ENCODE results near the gene TNFAIP3. TPM values are rescaled to one million over a fixed set of nuclear protein-coding genes. Genes with fewer than 3 reads are reported as not detected.
"Not testable (repeated sequence)": the region's sequence is repeated elsewhere in the genome, so short reads cannot be mapped to it uniquely, and the experiment has no call there.

Gene TNFAIP3
- total RNA-seq, 2 experiments from 2014 or later = 3,816 to 3,885 TPM

- Mint-ChIP-seq H3K27ac (no peak overlapping the region), H3K4me1 (ENCODE audit: low read depth) (peaks cover 5% of the 10 kb centered on the region), H3K36me3 (ENCODE audit: low read depth) (no peaks in the 10 kb centered on the region), H3K4me3 (no peak overlapping the region), H3K9me3 (peaks cover 6% of the 10 kb centered on the region), H3K27me3 (no peaks in the 10 kb centered on the region)
- Histone ChIP-seq H3K9me3 (ENCODE audit: control insufficient read depth in 1 of 2, insufficient read depth in 1 of 2, low read length in 2 of 2) (no peaks in the 10 kb centered on the region), H3K4me1 (ENCODE audit: insufficient read depth, low read length) (peaks cover 5% of the 10 kb centered on the region), H3K27ac (ENCODE audit: low read depth in 1 of 2, low read length in 2 of 2) (no peak overlapping the region), H3K36me3 (ENCODE audit: insufficient read depth, low read length) (no peaks in the 10 kb centered on the region), H3K27me3 (ENCODE audit: control insufficient read depth in 1 of 2, insufficient read depth in 2 of 2, low read length in 2 of 2) (no peaks in the 10 kb centered on the region), H3K4me3 (ENCODE audit: low read length) (no peak overlapping the region)
- intact Hi-C loops (cut with DNase I, micrococcal nuclease) = no loop called here
- CTCF ChIA-PET = no interaction called here
- POLR2A ChIA-PET = no interaction called here
- DNase-seq (no peak), ATAC-seq (ENCODE audit: poor library complexity) (no peak)
- TF ChIP-seq, protein P1, sequence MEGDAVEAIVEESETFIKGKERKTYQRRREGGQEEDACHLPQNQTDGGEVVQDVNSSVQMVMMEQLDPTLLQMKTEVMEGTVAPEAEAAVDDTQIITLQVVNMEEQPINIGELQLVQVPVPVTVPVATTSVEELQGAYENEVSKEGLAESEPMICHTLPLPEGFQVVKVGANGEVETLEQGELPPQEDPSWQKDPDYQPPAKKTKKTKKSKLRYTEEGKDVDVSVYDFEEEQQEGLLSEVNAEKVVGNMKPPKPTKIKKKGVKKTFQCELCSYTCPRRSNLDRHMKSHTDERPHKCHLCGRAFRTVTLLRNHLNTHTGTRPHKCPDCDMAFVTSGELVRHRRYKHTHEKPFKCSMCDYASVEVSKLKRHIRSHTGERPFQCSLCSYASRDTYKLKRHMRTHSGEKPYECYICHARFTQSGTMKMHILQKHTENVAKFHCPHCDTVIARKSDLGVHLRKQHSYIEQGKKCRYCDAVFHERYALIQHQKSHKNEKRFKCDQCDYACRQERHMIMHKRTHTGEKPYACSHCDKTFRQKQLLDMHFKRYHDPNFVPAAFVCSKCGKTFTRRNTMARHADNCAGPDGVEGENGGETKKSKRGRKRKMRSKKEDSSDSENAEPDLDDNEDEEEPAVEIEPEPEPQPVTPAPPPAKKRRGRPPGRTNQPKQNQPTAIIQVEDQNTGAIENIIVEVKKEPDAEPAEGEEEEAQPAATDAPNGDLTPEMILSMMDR (IDR thresholded peaks at IDR 0.05) = no peak
These were observed 25.2 kb downstream of the TNFAIP3 start for GRCh38 chr6:137892271-137892708.

- Histone ChIP-seq H3K36me3 (ENCODE audit: insufficient read depth, low read length) (no peaks in the 10 kb centered on the region), H3K27ac (ENCODE audit: low read depth in 1 of 2, low read length in 2 of 2) (no peak overlapping the region), H3K4me3 (ENCODE audit: low read length) (no peak overlapping the region), H3K27me3 (ENCODE audit: control insufficient read depth in 1 of 2, insufficient read depth in 2 of 2, low read length in 2 of 2) (no peaks in the 10 kb centered on the region), H3K4me1 (ENCODE audit: insufficient read depth, low read length) (peaks cover 5% of the 10 kb centered on the region), H3K9me3 (ENCODE audit: control insufficient read depth in 1 of 2, insufficient read depth in 1 of 2, low read length in 2 of 2) (no peaks in the 10 kb centered on the region)
- ATAC-seq (ENCODE audit: poor library complexity) (no peak), DNase-seq (no peak)
- Mint-ChIP-seq H3K4me1 (ENCODE audit: low read depth) (peaks cover 5% of the 10 kb centered on the region), H3K4me3 (no peak overlapping the region), H3K27ac (no peak overlapping the region), H3K27me3 (no peaks in the 10 kb centered on the region), H3K9me3 (peaks cover 6% of the 10 kb centered on the region), H3K36me3 (ENCODE audit: low read depth) (no peaks in the 10 kb centered on the region)
- intact Hi-C loops (cut with DNase I, micrococcal nuclease) = no loop called here
- ChIA-PET CTCF (interaction anchor here (1.3 kb wide), 1 partner anchor 26 kb away, joined by 3 read pairs; the partner anchor contains the start of gene TNFAIP3), POLR2A (no interaction called here)
- TF ChIP-seq, protein P1 (IDR thresholded peaks at IDR 0.05) = no peak
These were observed 26.1 kb downstream of the TNFAIP3 start for GRCh38 chr6:137893181-137893580.

DNA sequence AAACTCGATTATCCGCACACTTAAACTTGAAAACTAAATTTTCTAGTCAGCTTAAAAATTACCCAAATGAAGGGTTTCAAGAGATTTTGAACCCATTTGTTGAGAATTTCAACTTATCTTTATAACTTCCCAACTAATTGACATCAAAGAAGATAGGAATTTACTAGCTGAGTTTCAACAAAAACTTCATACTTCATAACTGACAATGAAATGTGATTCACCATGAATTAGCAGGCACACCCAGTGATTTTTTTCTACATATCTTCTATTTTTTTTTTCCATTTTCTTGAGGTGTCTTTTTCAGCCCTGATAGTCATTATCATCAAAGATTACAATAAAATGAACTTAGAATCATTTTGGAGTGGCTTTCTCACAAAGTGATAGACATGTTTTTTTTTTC is 26.7 kb downstream of the TNFAIP3 start:
- no peak for DNase-seq
- H3K4me3 ChIP-seq (ENCODE audit: low read length) = no peak overlapping the region
- no peaks in the 10 kb centered on the region for H3K27me3 ChIP-seq (ENCODE audit: control insufficient read depth in 1 of 2, insufficient read depth in 2 of 2, low read length in 2 of 2)
- CTCF ChIA-PET = interaction anchor here (1.3 kb wide), 1 partner anchor 27 kb away, joined by 3 read pairs; the partner anchor contains the start of gene TNFAIP3
- Mint-ChIP-seq H3K4me3 (no peak overlapping the region), H3K4me1 (ENCODE audit: low read depth) (peaks cover under 1% of the 10 kb centered on the region), H3K9me3 (peaks cover 4% of the 10 kb centered on the region), H3K36me3 (ENCODE audit: low read depth) (no peaks in the 10 kb centered on the region), H3K27ac (no peak overlapping the region), H3K27me3 (no peaks in the 10 kb centered on the region)
- no peaks in the 10 kb centered on the region for H3K36me3 ChIP-seq (ENCODE audit: insufficient read depth, low read length)
- H3K9me3 ChIP-seq (ENCODE audit: control insufficient read depth in 1 of 2, insufficient read depth in 1 of 2, low read length in 2 of 2) = no peaks in the 10 kb centered on the region
- intact Hi-C loops (cut with DNase I, micrococcal nuclease) = no loop called here
- POLR2A ChIA-PET = no interaction called here
- no peak for ATAC-seq (ENCODE audit: poor library complexity)
- TF ChIP-seq, protein P1 (IDR thresholded peaks at IDR 0.05) = no peak
- H3K4me1 ChIP-seq (ENCODE audit: insufficient read depth, low read length) = peaks cover 5% of the 10 kb centered on the region
- no peak overlapping the region for H3K27ac ChIP-seq (ENCODE audit: low read depth in 1 of 2, low read length in 2 of 2)

- H3K9me3 ChIP-seq (ENCODE audit: control insufficient read depth in 1 of 2, insufficient read depth in 1 of 2, low read length in 2 of 2); intact Hi-C loops (cut with DNase I, micrococcal nuclease); POLR2A ChIA-PET: not testable (repeated sequence)
These were observed 27.3 kb downstream of the TNFAIP3 start for GRCh38 chr6:137894378-137894777.

More at GRCh38 chr6:137894378-137894777, 27.3 kb downstream of the TNFAIP3 start:
- H3K27ac ChIP-seq (ENCODE audit: low read depth in 1 of 2, low read length in 2 of 2); H3K27me3 ChIP-seq (ENCODE audit: control insufficient read depth in 1 of 2, insufficient read depth in 2 of 2, low read length in 2 of 2); H3K4me3 Mint-ChIP-seq; H3K36me3 ChIP-seq (ENCODE audit: insufficient read depth, low read length); H3K27me3 Mint-ChIP-seq; H3K4me1 ChIP-seq (ENCODE audit: insufficient read depth, low read length); H3K36me3 Mint-ChIP-seq (ENCODE audit: low read depth); CTCF ChIA-PET; H3K9me3 Mint-ChIP-seq; H3K4me1 Mint-ChIP-seq (ENCODE audit: low read depth); ATAC-seq (ENCODE audit: poor library complexity); H3K27ac Mint-ChIP-seq; DNase-seq; H3K4me3 ChIP-seq (ENCODE audit: low read length): not testable (repeated sequence)

All from CD4-positive, alpha-beta T cell (primary cell).